Hepatocyte (in vitro differentiated cells): ENCODE results near the gene SEPHS2. TPM values are rescaled to one million over a fixed set of nuclear protein-coding genes. Genes with fewer than 3 reads are reported as not detected.

ENCODE experiments used
- DNase-seq: peaks from one replicate; pipeline ENCODE4 v3.0.0-alpha.2; 2016; ENCODE audit warnings: low spot score
- H2AFZ ChIP-seq: fragments of 200-600 bp; sonication (generic); 2 replicates; pipeline ENCODE4 v1.6.0; 2016; ENCODE audit warnings: antibody characterized with exemption, mild to moderate bottlenecking
- H3K27ac ChIP-seq: fragments of 200-600 bp; sonication (generic); 2 replicates; pipeline ENCODE4 v1.5.1; 2016; ENCODE audit warnings: mild to moderate bottlenecking
- H3K27me3 ChIP-seq: fragments of 200-600 bp; sonication (generic); 2 replicates; pipeline ENCODE4 v1.6.1; 2016
- H3K36me3 ChIP-seq: fragments of 200-600 bp; sonication (generic); replicated peaks from 2 replicates; pipeline ENCODE4 v1.5.1; 2016; ENCODE audit warnings: low read depth; ENCODE audit not compliant: insufficient read depth
- H3K4me1 ChIP-seq: fragments of 200-600 bp; sonication (generic); 2 replicates; pipeline ENCODE4 v1.5.1; 2016; ENCODE audit warnings: mild to moderate bottlenecking, moderate library complexity; ENCODE audit not compliant: insufficient read depth
- H3K4me2 ChIP-seq: fragments of 200-600 bp; sonication (generic); 2 replicates; pipeline ENCODE4 v1.6.0; 2016
- H3K4me3 ChIP-seq: fragments of 200-600 bp; sonication (generic); 2 replicates; pipeline ENCODE4 v1.5.1; 2016; ENCODE audit warnings: mild to moderate bottlenecking
- H3K79me2 ChIP-seq: fragments of 200-600 bp; sonication (generic); 2 replicates; pipeline ENCODE4 v1.6.0; 2017; ENCODE audit warnings: mild to moderate bottlenecking
- H3K9me2 ChIP-seq: fragments of 200-600 bp; sonication (generic); replicated peaks from 2 replicates; pipeline ENCODE4 v1.6.0; 2017; ENCODE audit warnings: mild to moderate bottlenecking; ENCODE audit not compliant: insufficient read depth
- H3K9me3 ChIP-seq: fragments of 200-600 bp; sonication (generic); 2 replicates; pipeline ENCODE4 v1.5.1; 2016; ENCODE audit warnings: low read depth, mild to moderate bottlenecking
- H4K20me1 ChIP-seq: fragments of 200-600 bp; sonication (generic); 2 replicates; pipeline ENCODE4 v1.6.0; 2016; ENCODE audit warnings: mild to moderate bottlenecking; ENCODE audit not compliant: insufficient read depth, poor library complexity, severe bottlenecking
- EZH2 ChIP-seq: fragments of 200-600 bp; sonication (generic); IDR thresholded peaks from 2 replicates; pipeline ENCODE4 v1.6.1; 2016; ENCODE audit warnings: antibody characterized with exemption, mild to moderate bottlenecking, borderline replicate concordance
- EZH2phosphoT487 ChIP-seq: fragments of 200-600 bp; sonication (generic); IDR thresholded peaks from one replicate; pipeline ENCODE4 v1.6.1; 2018; ENCODE audit warnings: antibody characterized with exemption, mild to moderate bottlenecking, low read depth, moderate library complexity; ENCODE audit not compliant: unreplicated experiment, severe bottlenecking
- WGBS: methylation state at CpG from one replicate; pipeline ENCODE4 v1.1.6; 2016; ENCODE audit warnings: low lambda C conversion rate; ENCODE audit errors: missing lambda C conversion rate; 5-methylcytosine and 5-hydroxymethylcytosine counted together
- polyA plus RNA-seq: library from polyadenylated mRNA; unstranded; fragments of >200 nt; fragmentation: Nextera tagmentation; extraction: Ambion mirVana; gene quantifications from 2 replicates; pipeline ENCODE4 v1.2.1, GENCODE V29; 2016
- total RNA-seq: library from RNA; depleted of rRNA; stranded (reverse); fragments of >200 nt; gene quantifications from 2 replicates; pipeline ENCODE4 v1.2.3, GENCODE V29; 2014
- TF ChIP-seq, protein P1 (sequence below): fragments of 200-600 bp; sonication (generic); IDR thresholded peaks from 2 replicates; pipeline ENCODE4 v1.5.1; 2016; ENCODE audit warnings: antibody characterized with exemption, mild to moderate bottlenecking; ENCODE audit not compliant: poor library complexity

SEPHS2 gene
- total and polyA plus RNA-seq, 2 experiments from 2014 or later = 36.1 to 81.0 TPM

DNA sequence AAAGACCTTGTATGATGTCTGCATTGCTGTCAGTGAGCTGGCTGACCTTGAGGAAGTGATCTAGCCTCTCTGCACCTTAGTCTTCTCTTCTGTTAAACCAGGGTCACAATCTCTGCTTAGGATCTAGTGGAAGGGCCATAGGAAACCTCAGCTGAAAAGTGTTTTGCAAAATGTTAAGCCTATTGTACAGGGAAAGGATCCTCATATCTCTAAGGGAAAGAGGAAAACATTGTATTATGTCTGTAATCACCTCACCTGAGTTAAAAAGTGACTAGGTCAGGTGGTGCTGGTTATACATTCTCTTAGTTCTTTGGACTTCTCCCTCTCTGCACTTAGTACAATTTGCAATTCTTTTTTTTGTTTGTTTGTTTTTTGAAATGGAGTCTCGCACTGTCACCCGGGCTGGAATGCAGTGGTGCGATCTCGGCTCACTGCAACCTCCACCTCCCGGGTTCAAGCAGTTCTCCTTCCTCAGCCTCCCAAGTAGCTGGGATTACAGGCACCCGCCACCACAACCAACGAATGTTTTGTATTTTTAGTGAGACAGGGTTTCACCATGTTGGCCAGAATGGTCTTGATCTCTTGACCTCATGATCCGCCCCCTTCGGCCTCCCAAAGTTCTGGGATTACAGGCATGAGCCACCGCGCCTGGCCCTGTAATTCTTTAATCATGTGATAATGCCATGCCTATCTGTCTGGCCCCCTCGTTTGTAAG is 2.0 kb upstream of the SEPHS2 start:
- Histone ChIP-seq H3K27ac (peak overlapping the region; percentile 96), H3K79me2 (peaks cover 16% of the 10 kb centered on the region), H3K9me2 (no peaks in the 10 kb centered on the region), H4K20me1 (no peaks in the 10 kb centered on the region), H3K9me3 (peaks cover 14% of the 10 kb centered on the region), H3K4me1 (peaks cover 26% of the 10 kb centered on the region), H3K27me3 (no peaks in the 10 kb centered on the region), H3K36me3 (peaks cover 4% of the 10 kb centered on the region), H3K4me3 (no peak overlapping the region), H2AFZ (no peak overlapping the region), H3K4me2 (peak overlapping the region; percentile 48)
- DNase-seq = peak; percentile 40
- WGBS = 56% methylated on average over 12 of the region's 12 CpGs
- TF ChIP-seq EZH2 (no peak), EZH2phosphoT487 (no peak)
- TF ChIP-seq, protein P1, sequence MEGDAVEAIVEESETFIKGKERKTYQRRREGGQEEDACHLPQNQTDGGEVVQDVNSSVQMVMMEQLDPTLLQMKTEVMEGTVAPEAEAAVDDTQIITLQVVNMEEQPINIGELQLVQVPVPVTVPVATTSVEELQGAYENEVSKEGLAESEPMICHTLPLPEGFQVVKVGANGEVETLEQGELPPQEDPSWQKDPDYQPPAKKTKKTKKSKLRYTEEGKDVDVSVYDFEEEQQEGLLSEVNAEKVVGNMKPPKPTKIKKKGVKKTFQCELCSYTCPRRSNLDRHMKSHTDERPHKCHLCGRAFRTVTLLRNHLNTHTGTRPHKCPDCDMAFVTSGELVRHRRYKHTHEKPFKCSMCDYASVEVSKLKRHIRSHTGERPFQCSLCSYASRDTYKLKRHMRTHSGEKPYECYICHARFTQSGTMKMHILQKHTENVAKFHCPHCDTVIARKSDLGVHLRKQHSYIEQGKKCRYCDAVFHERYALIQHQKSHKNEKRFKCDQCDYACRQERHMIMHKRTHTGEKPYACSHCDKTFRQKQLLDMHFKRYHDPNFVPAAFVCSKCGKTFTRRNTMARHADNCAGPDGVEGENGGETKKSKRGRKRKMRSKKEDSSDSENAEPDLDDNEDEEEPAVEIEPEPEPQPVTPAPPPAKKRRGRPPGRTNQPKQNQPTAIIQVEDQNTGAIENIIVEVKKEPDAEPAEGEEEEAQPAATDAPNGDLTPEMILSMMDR = no peak

DNA sequence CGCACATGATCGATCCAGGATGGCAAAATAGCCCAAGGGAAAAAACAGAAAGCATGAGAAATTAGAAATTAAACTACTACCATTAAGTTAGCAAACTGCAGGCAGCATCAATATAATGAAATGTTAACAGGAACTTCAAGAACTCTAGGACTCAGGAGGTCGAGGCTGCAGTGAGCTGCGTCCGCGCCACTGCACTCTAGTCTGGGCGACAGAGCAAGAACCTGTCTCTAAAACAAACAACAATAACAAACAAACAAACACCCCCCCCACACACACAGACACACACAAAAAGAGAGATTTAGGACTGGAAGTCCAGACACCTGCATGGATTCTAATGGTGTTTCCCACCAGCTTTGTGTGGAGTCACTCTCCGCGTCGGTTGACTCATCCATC is 525 bp upstream of the SEPHS2 start:
- Histone ChIP-seq H3K9me3 (peaks cover 14% of the 10 kb centered on the region), H3K4me3 (no peak overlapping the region), H3K27ac (peak overlapping the region; percentile 96), H3K36me3 (peaks cover 4% of the 10 kb centered on the region), H3K4me2 (peak overlapping the region; percentile 95), H3K27me3 (no peaks in the 10 kb centered on the region), H4K20me1 (no peaks in the 10 kb centered on the region), H2AFZ (peak overlapping the region; percentile 39), H3K9me2 (no peaks in the 10 kb centered on the region), H3K4me1 (peaks cover 19% of the 10 kb centered on the region), H3K79me2 (peaks cover 16% of the 10 kb centered on the region)
- whole genome bisulfite sequencing = 90% methylated on average over 10 of the region's 10 CpGs
- DNase-seq = no peak
- TF ChIP-seq EZH2phosphoT487 (no peak), EZH2 (no peak)
- TF ChIP-seq, protein P1 = no peak

DNA sequence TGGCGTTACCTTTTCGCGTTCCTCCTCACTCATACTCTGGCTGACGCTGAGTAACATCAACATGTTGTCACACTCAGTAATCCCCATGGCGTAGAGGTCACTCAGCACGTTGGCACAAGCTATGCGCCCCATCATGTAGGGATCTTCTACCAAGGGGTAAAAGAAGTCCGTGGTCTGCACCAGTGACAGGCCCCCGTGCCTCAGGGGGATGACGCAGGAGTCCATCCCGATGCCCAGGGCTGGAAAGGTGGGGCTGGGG is 596 bp downstream of the SEPHS2 start:
- Histone ChIP-seq H3K4me3 (peak overlapping the region; percentile 73), H2AFZ (peak overlapping the region; percentile 69), H3K27me3 (no peaks in the 10 kb centered on the region), H4K20me1 (no peaks in the 10 kb centered on the region), H3K4me2 (peak overlapping the region; percentile 95), H3K9me2 (no peaks in the 10 kb centered on the region), H3K4me1 (peaks cover 19% of the 10 kb centered on the region), H3K9me3 (peaks cover 14% of the 10 kb centered on the region), H3K36me3 (peaks cover 4% of the 10 kb centered on the region), H3K79me2 (peaks cover 16% of the 10 kb centered on the region), H3K27ac (peak overlapping the region; percentile 96)
- no peak for DNase-seq
- WGBS = 55% methylated on average over 10 of the region's 11 CpGs
- TF ChIP-seq EZH2 = no peak
- TF ChIP-seq EZH2phosphoT487 = no peak
- TF ChIP-seq, protein P1 = no peak
